ENCODE measurements around the gene C19orf81.

The C19orf81 gene

GRCh38 chr19:50638600-50638999 is 10.6 kb upstream of the C19orf81 start:
- Histone ChIP-seq H3K9ac (ENCODE audit: low read length) (no peak overlapping the region), H3K4ac (ENCODE audit: low read depth, low read length) (no peak overlapping the region), H3K79me1 (ENCODE audit: low read length) (no peaks in the 10 kb centered on the region), H3K9me3 (ENCODE audit: insufficient read depth, low read depth, low read length) (peaks cover 16% of the 10 kb centered on the region), H2AFZ (ENCODE audit: insufficient read depth, low read length, poor library complexity) (no peak overlapping the region), H3K4me2 (ENCODE audit: low read length) (no peak overlapping the region), H4K8ac (ENCODE audit: low read depth, low read length) (no peak overlapping the region), H4K12ac (ENCODE audit: low read depth, low read length) (no peak overlapping the region), H3K18ac (ENCODE audit: low read length) (no peak overlapping the region), H3K36me3 (ENCODE audit: control insufficient read depth in 1 of 2, insufficient read depth in 2 of 2, low read length in 2 of 2) (no peaks in the 10 kb centered on the region), H2BK5ac (ENCODE audit: low read depth, low read length, poor library complexity) (no peak overlapping the region), H4K91ac (ENCODE audit: low read depth, low read length) (no peak overlapping the region), H2BK120ac (ENCODE audit: insufficient read depth, low read length, poor library complexity) (no peak overlapping the region), H3K4me1 (ENCODE audit: control insufficient read depth in 1 of 2, insufficient read depth in 2 of 2, low read length in 2 of 2) (peaks cover 0 to 2% of the 10 kb centered on the region in 2 experiments), H3K14ac (ENCODE audit: low read length) (no peak overlapping the region), H3K27ac (ENCODE audit: low read depth, low read length) (no peak overlapping the region), H3K4me3 (ENCODE audit: low read depth, low read length) (no peak overlapping the region), H2BK12ac (ENCODE audit: low read length) (no peak overlapping the region), H3K79me2 (ENCODE audit: control insufficient read depth, insufficient read depth, low read length, poor library complexity) (no peaks in the 10 kb centered on the region), H3K23ac (ENCODE audit: low read length) (no peak overlapping the region), H2AK5ac (ENCODE audit: low read length) (no peak overlapping the region), H3K27me3 (ENCODE audit: insufficient read depth, low read length) (no peaks in the 10 kb centered on the region)
- DNase-seq: no peak
- WGBS (ENCODE audit: extremely low coverage, insufficient coverage, insufficient read length): no CpG with 5 or more reads among the region's 10 CpGs

- no peak within 1 kb of the TSS for H2BK120ac ChIP-seq (ENCODE audit: insufficient read depth, low read length, poor library complexity)
- peak within 1 kb of the TSS; percentile 83 for H2AFZ ChIP-seq (ENCODE audit: insufficient read depth, low read length, poor library complexity)
- H3K27ac ChIP-seq (ENCODE audit: low read depth, low read length): no peak within 1 kb of the TSS
- peaks cover 0 to 2% of the 10 kb centered on the region in 2 experiments for H3K4me1 ChIP-seq (ENCODE audit: control insufficient read depth in 1 of 2, insufficient read depth in 2 of 2, low read length in 2 of 2)
- peak within 1 kb of the TSS; percentile 69 for H3K4me3 ChIP-seq (ENCODE audit: low read depth, low read length)
- peak within 1 kb of the TSS; percentile 26 for H3K14ac ChIP-seq (ENCODE audit: low read length)
- H2AK5ac ChIP-seq (ENCODE audit: low read length): no peak within 1 kb of the TSS
- peak within 1 kb of the TSS; percentile 59 for H4K8ac ChIP-seq (ENCODE audit: low read depth, low read length)
- H2BK5ac ChIP-seq (ENCODE audit: low read depth, low read length, poor library complexity): no peak within 1 kb of the TSS
- H3K18ac ChIP-seq (ENCODE audit: low read length): no peak within 1 kb of the TSS
- peak within 1 kb of the TSS; percentile 49 for H4K12ac ChIP-seq (ENCODE audit: low read depth, low read length)
- no peak within 1 kb of the TSS for H3K9ac ChIP-seq (ENCODE audit: low read length)
- no peak within 1 kb of the TSS for H2BK12ac ChIP-seq (ENCODE audit: low read length)
- H3K23ac ChIP-seq (ENCODE audit: low read length): no peak within 1 kb of the TSS
- WGBS (ENCODE audit: extremely low coverage, insufficient coverage, insufficient read length): no CpG with 5 or more reads among the region's 76 CpGs
- no peaks in the 10 kb centered on the region for H3K36me3 ChIP-seq (ENCODE audit: control insufficient read depth in 1 of 2, insufficient read depth in 2 of 2, low read length in 2 of 2)
- peaks cover 12% of the 10 kb centered on the region for H3K9me3 ChIP-seq (ENCODE audit: insufficient read depth, low read depth, low read length)
- H3K79me2 ChIP-seq (ENCODE audit: control insufficient read depth, insufficient read depth, low read length, poor library complexity): no peaks in the 10 kb centered on the region
- H3K4ac ChIP-seq (ENCODE audit: low read depth, low read length): no peak within 1 kb of the TSS
- no peaks in the 10 kb centered on the region for H3K79me1 ChIP-seq (ENCODE audit: low read length)
- H4K91ac ChIP-seq (ENCODE audit: low read depth, low read length): peak within 1 kb of the TSS; percentile 40
- no peaks in the 10 kb centered on the region for H3K27me3 ChIP-seq (ENCODE audit: insufficient read depth, low read length)
- DNase-seq: peak in 1 of 2 donors; percentile 10
- peak within 1 kb of the TSS; percentile 98 for H3K4me2 ChIP-seq (ENCODE audit: low read length)
Measured at GRCh38 chr19:50639121-50640112, 9.8 kb upstream of the C19orf81 start, which contains the start of gene SYT3. Gene SYT3 (minus strand): TSS chr19:50639881. CDS start chr19:50637411, 2,470 bp downstream.

GRCh38 chr19:50640368-50640767 is 8.9 kb upstream of the C19orf81 start:
- no peak overlapping the region for H2BK5ac ChIP-seq (ENCODE audit: low read depth, low read length, poor library complexity)
- no peak overlapping the region for H4K91ac ChIP-seq (ENCODE audit: low read depth, low read length)
- no peak overlapping the region for H2BK12ac ChIP-seq (ENCODE audit: low read length)
- H4K8ac ChIP-seq (ENCODE audit: low read depth, low read length): no peak overlapping the region
- no peak overlapping the region for H2AK5ac ChIP-seq (ENCODE audit: low read length)
- H3K4me1 ChIP-seq (ENCODE audit: control insufficient read depth in 1 of 2, insufficient read depth in 2 of 2, low read length in 2 of 2): peaks cover 0 to 2% of the 10 kb centered on the region in 2 experiments
- no CpG with 5 or more reads among the region's 2 CpGs for WGBS (ENCODE audit: extremely low coverage, insufficient coverage, insufficient read length)
- no peak overlapping the region for H3K9ac ChIP-seq (ENCODE audit: low read length)
- no peak overlapping the region for H3K4ac ChIP-seq (ENCODE audit: low read depth, low read length)
- no peak overlapping the region for H2BK120ac ChIP-seq (ENCODE audit: insufficient read depth, low read length, poor library complexity)
- DNase-seq: no peak
- no peak overlapping the region for H3K14ac ChIP-seq (ENCODE audit: low read length)
- no peak overlapping the region for H3K27ac ChIP-seq (ENCODE audit: low read depth, low read length)
- H3K18ac ChIP-seq (ENCODE audit: low read length): no peak overlapping the region
- no peak overlapping the region for H2AFZ ChIP-seq (ENCODE audit: insufficient read depth, low read length, poor library complexity)
- H3K27me3 ChIP-seq (ENCODE audit: insufficient read depth, low read length): no peaks in the 10 kb centered on the region
- peaks cover 8% of the 10 kb centered on the region for H3K9me3 ChIP-seq (ENCODE audit: insufficient read depth, low read depth, low read length)
- H4K12ac ChIP-seq (ENCODE audit: low read depth, low read length): no peak overlapping the region
- H3K23ac ChIP-seq (ENCODE audit: low read length): no peak overlapping the region
- no peak overlapping the region for H3K4me2 ChIP-seq (ENCODE audit: low read length)
- no peak overlapping the region for H3K4me3 ChIP-seq (ENCODE audit: low read depth, low read length)
- no peaks in the 10 kb centered on the region for H3K79me2 ChIP-seq (ENCODE audit: control insufficient read depth, insufficient read depth, low read length, poor library complexity)
- no peaks in the 10 kb centered on the region for H3K79me1 ChIP-seq (ENCODE audit: low read length)
- H3K36me3 ChIP-seq (ENCODE audit: control insufficient read depth in 1 of 2, insufficient read depth in 2 of 2, low read length in 2 of 2): no peaks in the 10 kb centered on the region

GRCh38 chr19:50644315-50644915 is 4.8 kb upstream of the C19orf81 start:
- no peak overlapping the region for H2BK12ac ChIP-seq (ENCODE audit: low read length)

More at GRCh38 chr19:50644315-50644915, 4.8 kb upstream of the C19orf81 start:
- Histone ChIP-seq H3K79me2 (ENCODE audit: control insufficient read depth, insufficient read depth, low read length, poor library complexity) (no peaks in the 10 kb centered on the region), H3K18ac (ENCODE audit: low read length) (no peak overlapping the region), H3K79me1 (ENCODE audit: low read length) (no peaks in the 10 kb centered on the region), H3K4me2 (ENCODE audit: low read length) (no peak overlapping the region), H2BK120ac (ENCODE audit: insufficient read depth, low read length, poor library complexity) (no peak overlapping the region), H2BK5ac (ENCODE audit: low read depth, low read length, poor library complexity) (no peak overlapping the region), H3K4ac (ENCODE audit: low read depth, low read length) (no peak overlapping the region), H3K4me1 (ENCODE audit: control insufficient read depth in 1 of 2, insufficient read depth in 2 of 2, low read length in 2 of 2) (peaks cover 0 to 2% of the 10 kb centered on the region in 2 experiments), H3K36me3 (ENCODE audit: control insufficient read depth in 1 of 2, insufficient read depth in 2 of 2, low read length in 2 of 2) (no peaks in the 10 kb centered on the region), H3K23ac (ENCODE audit: low read length) (no peak overlapping the region), H3K9ac (ENCODE audit: low read length) (no peak overlapping the region), H2AK5ac (ENCODE audit: low read length) (no peak overlapping the region), H4K91ac (ENCODE audit: low read depth, low read length) (no peak overlapping the region), H3K14ac (ENCODE audit: low read length) (no peak overlapping the region), H3K4me3 (ENCODE audit: low read depth, low read length) (no peak overlapping the region), H4K12ac (ENCODE audit: low read depth, low read length) (no peak overlapping the region), H3K27ac (ENCODE audit: low read depth, low read length) (no peak overlapping the region), H2AFZ (ENCODE audit: insufficient read depth, low read length, poor library complexity) (no peak overlapping the region), H3K9me3 (ENCODE audit: insufficient read depth, low read depth, low read length) (no peaks in the 10 kb centered on the region), H4K8ac (ENCODE audit: low read depth, low read length) (no peak overlapping the region), H3K27me3 (ENCODE audit: insufficient read depth, low read length) (no peaks in the 10 kb centered on the region)
- WGBS (ENCODE audit: extremely low coverage, insufficient coverage, insufficient read length): 100% methylated on average over 1 of the region's 1 CpG
- DNase-seq: no peak
